ENCODE results near the gene CTNNA2.

CTNNA2 gene

DNA sequence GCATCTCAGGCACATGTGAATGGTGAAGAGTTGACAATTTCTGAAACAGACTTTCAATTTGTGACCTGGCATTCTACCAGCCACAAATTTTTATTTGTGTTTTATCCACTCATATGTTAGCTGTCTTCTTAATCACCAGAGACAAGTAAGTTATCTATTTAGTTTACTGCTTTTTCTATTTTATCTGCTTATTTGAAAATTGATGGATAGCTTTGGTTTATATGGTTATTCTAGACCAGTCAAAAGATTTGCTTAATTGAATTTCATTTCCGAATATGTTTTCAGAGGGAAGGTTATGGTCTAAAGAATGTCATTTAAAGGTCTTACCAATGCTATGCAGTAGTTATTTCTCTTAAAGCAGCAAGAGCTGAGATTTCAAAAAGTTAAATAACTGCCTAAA, 835.2 kb downstream of the CTNNA2 start:
- Histone ChIP-seq H3K27ac (no peak overlapping the region), H3K4me3 (ENCODE audit: low read depth, low read length) (no peak overlapping the region), H3K36me3 (replicated peaks) (no peaks in the 10 kb centered on the region), H3K27me3 (replicated peaks) (no peaks in the 10 kb centered on the region)
- in situ Hi-C loops (cut with HindIII; ENCODE audit: low pct_ligation_motif_present, low sequenced_read_pairs): no loop called here
- no peak for DNase-seq
- TF ChIP-seq, protein P1, sequence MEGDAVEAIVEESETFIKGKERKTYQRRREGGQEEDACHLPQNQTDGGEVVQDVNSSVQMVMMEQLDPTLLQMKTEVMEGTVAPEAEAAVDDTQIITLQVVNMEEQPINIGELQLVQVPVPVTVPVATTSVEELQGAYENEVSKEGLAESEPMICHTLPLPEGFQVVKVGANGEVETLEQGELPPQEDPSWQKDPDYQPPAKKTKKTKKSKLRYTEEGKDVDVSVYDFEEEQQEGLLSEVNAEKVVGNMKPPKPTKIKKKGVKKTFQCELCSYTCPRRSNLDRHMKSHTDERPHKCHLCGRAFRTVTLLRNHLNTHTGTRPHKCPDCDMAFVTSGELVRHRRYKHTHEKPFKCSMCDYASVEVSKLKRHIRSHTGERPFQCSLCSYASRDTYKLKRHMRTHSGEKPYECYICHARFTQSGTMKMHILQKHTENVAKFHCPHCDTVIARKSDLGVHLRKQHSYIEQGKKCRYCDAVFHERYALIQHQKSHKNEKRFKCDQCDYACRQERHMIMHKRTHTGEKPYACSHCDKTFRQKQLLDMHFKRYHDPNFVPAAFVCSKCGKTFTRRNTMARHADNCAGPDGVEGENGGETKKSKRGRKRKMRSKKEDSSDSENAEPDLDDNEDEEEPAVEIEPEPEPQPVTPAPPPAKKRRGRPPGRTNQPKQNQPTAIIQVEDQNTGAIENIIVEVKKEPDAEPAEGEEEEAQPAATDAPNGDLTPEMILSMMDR (IDR thresholded peaks at IDR 0.05; ENCODE audit: low read depth, low read length, missing control alignments): no peak

DNA sequence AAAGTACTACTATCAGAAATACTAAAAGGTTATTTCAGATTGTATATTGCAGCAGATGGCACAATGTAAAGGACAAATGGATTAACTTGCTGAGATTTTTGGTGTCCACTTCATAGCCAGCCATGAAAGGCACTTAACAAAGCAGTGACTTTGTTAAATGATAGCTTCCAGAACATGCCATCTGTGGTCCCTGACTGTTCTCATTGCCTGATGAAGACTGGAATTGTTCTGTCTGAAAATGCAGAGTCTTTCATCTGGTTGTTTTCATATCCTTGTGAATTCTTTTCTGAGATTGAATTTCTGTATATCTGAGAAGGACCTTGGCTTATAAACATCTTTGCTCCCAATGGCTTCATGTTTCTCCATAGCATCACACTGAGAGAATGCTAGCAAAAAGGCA, 836.1 kb downstream of the CTNNA2 start:
- TF ChIP-seq, protein P1 (IDR thresholded peaks at IDR 0.05; ENCODE audit: low read depth, low read length, missing control alignments): no peak
- Histone ChIP-seq H3K27me3 (replicated peaks) (no peaks in the 10 kb centered on the region), H3K4me3 (ENCODE audit: low read depth, low read length) (no peak overlapping the region), H3K27ac (no peak overlapping the region), H3K36me3 (replicated peaks) (no peaks in the 10 kb centered on the region)
- no peak for DNase-seq
- in situ Hi-C loops (cut with HindIII; ENCODE audit: low pct_ligation_motif_present, low sequenced_read_pairs): no loop called here

DNA sequence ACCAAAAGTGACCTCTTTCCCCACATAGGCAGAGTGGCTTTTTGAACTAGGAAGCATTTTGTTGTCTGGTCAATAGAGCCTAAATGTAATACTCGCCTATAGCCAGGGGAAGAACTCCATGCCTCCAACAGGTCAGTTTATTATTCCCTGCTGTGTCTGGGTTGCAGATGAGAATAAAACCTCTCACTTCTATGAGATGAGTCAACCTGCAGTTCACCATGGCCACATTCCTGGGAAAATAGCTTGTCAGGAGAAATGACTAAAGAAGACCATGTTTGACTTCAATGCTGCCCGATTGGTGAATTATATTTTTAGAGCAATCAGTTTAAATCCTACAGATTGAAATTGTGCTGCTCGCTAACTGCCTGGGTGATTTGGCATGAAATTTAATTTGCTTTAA, 838.4 kb downstream of the CTNNA2 start:
- no peak for DNase-seq

DNA sequence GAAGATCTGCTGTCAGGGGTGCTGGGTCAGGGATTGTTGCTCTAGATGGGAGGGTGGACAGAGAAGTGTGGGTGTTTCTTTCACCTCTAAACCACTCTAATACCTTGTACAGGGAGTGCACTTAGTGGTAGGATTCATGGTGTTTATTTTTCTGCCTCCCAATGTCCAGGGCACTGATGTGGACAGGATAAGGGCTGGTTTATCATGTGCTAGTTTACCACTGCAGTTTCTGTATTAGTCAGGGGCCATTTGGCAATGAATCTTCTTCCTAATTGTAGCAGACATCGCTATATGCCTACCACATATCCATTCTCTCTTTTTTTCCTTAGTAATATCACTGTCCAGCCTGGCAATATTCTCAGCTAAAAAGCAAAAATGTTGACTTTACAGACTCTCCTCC, 842.0 kb downstream of the CTNNA2 start:
- no peaks in the 10 kb centered on the region for H3K36me3 ChIP-seq (replicated peaks)
- TF ChIP-seq, protein P1 (IDR thresholded peaks at IDR 0.05; ENCODE audit: low read depth, low read length, missing control alignments): no peak
- in situ Hi-C loops (cut with HindIII; ENCODE audit: low pct_ligation_motif_present, low sequenced_read_pairs): no loop called here
- H3K27me3 ChIP-seq (replicated peaks): no peaks in the 10 kb centered on the region
- no peak for DNase-seq
- no peak overlapping the region for H3K4me3 ChIP-seq (ENCODE audit: low read depth, low read length)
- H3K27ac ChIP-seq: no peak overlapping the region

More for the DNA sequence above, 838.4 kb downstream of the CTNNA2 start:
- no peaks in the 10 kb centered on the region for H3K36me3 ChIP-seq (replicated peaks)
- in situ Hi-C loops (cut with HindIII; ENCODE audit: low pct_ligation_motif_present, low sequenced_read_pairs): no loop called here
- no peaks in the 10 kb centered on the region for H3K27me3 ChIP-seq (replicated peaks)
- no peak overlapping the region for H3K4me3 ChIP-seq (ENCODE audit: low read depth, low read length)
- TF ChIP-seq, protein P1 (IDR thresholded peaks at IDR 0.05; ENCODE audit: low read depth, low read length, missing control alignments): no peak
- no peak overlapping the region for H3K27ac ChIP-seq

DNA sequence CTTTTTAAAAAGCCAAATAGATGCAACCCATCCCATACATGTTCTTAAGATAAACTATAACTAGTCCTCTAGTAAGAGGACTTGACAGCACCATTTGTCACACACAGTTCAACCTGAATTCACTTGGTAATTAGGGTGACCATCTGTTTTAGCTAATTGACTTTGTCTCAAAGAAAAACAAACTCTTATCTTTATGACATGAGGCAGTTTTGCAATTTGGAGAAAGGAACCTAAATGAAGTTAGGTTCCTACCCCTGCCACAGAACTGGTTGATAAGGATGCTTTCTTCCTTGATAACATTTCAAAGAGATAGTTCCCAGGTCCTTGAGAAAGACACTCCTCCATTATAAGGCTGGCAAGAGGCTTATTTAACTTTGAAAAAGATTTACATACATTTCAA, 849.1 kb downstream of the CTNNA2 start:
- Histone ChIP-seq H3K36me3 (replicated peaks) (no peaks in the 10 kb centered on the region), H3K27ac (no peak overlapping the region), H3K4me3 (ENCODE audit: low read depth, low read length) (no peak overlapping the region), H3K27me3 (replicated peaks) (no peaks in the 10 kb centered on the region)
- no peak for DNase-seq
- TF ChIP-seq, protein P1 (IDR thresholded peaks at IDR 0.05; ENCODE audit: low read depth, low read length, missing control alignments): no peak
- in situ Hi-C loops (cut with HindIII; ENCODE audit: low pct_ligation_motif_present, low sequenced_read_pairs): no loop called here

DNA sequence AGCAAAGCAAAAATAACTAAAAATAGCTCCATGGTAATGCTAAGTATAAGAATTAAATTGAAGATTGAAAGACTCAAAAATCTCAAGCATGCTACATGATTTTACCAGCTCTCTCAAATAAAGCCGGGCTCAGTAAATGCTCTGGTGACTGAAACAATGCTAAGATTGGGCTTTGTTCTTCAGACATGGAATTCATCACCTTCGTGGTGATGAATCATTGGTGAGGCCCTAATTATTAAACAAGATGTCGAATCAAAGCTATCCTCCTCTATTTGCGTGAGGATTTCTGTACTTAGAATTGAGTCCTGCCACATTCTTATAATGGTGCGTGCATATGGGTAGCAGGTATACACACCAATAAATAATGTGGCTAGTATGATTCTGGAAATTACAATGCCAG, 850.5 kb downstream of the CTNNA2 start:
- Histone ChIP-seq H3K27me3 (replicated peaks) (no peaks in the 10 kb centered on the region), H3K4me3 (ENCODE audit: low read depth, low read length) (no peak overlapping the region), H3K36me3 (replicated peaks) (no peaks in the 10 kb centered on the region), H3K27ac (no peak overlapping the region)
- in situ Hi-C loops (cut with HindIII; ENCODE audit: low pct_ligation_motif_present, low sequenced_read_pairs): no loop called here
- TF ChIP-seq, protein P1 (IDR thresholded peaks at IDR 0.05; ENCODE audit: low read depth, low read length, missing control alignments): no peak
- DNase-seq: no peak

Data from brain microvascular endothelial cell (primary cell).